GM19324 (cell line): Measurements from ENCODE around the gene SPAG17.

Experiments used
- ATAC-seq: cut with Tn5 transposase; IDR thresholded peaks from one replicate; pipeline ENCODE4 v1.9.1; 2021; ENCODE audit warnings: mild to moderate bottlenecking, moderate library complexity; ENCODE audit not compliant: unreplicated experiment, low FRiP score

The SPAG17 gene

DNA sequence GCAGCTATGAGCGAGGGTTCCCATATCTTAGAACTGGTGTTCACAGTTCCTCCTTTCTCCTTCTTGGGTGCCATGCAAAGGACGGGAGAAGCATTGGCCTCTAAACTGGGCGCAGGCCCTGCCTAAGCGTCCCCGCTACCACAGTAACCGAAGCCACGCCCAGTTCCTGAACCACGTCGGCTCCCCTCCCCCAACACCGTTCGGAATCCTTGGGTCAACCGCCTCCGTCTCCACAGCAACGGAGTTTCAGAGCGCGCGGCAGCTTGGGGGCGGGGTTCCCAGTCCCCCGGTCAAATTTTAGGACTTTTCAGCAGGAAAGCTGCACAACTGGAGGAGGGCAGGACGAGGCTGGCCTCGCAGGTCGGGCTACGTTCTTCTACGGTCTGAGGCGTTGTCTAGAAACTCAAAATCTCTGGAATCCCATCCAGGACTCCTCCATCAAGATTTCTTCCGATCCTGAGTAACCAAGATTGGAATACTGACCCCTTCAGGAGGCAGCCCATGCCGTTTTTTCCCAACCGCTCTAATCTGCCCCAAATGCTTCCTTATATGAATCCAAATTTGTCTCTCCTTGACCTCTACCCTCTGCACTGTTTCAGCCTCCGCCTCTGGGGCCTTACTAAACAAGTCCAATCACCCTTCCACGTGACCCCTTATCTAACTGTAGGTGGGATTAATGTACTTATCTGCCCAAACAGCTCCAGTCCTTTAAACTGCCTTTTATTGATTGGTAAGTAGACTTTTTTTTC lies at the start of gene SPAG17:
Gene SPAG17, minus strand, starts transcription at position 145 of the 749 bp plus-strand sequence. Its CDS starts 71 bp downstream, at position 74.
- ATAC-seq: no peak

DNA sequence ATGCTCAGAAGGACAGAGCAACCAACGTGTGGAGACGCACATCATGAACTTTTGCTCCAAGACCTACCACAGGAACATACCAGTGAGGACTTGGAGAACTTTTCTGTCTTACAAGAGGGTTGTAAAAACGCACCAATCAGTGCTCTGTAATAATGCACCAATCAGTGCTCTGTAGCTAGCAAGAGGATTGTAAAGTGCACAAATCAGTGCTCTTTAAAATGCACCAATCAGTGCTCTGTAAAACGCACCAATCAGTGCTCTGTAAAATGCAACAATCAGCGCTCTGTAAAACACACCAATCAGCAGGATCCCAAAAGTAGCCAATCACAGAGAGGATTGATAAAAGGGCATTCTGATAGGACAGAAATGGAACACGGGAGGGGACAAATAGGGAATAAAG lies 40.4 kb upstream of the SPAG17 start:
- ATAC-seq: no peak

GRCh38 chr1:118223426-118223825 lies 38.4 kb upstream of the SPAG17 start:
- no peak for ATAC-seq

- ATAC-seq: no peak
Observed at GRCh38 chr1:118219438-118219837, 34.4 kb upstream of the SPAG17 start.

- ATAC-seq: no peak
Observed at GRCh38 chr1:118217141-118217838, 32.3 kb upstream of the SPAG17 start.

DNA sequence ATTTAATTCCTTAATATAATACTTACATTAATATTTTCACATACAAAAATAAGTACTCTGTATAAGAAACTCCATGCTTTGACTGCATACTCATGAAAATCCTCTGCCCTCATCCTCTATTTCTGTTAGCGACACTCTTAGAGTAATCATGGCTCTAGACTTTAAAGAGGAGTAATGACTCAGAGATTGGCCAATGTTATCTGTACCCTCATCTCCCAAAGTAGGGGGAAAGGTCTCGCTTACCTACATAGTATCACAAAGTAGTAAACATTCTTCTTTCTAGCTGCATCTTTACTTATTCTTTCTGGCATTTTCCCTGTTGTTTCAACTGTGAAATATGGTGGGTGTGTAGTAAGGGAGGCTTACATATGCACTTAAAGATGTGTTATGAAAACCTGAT lies 29.8 kb upstream of the SPAG17 start:
- ATAC-seq: no peak

GRCh38 chr1:118210723-118211110 lies 25.7 kb upstream of the SPAG17 start:
- ATAC-seq: no peak

DNA sequence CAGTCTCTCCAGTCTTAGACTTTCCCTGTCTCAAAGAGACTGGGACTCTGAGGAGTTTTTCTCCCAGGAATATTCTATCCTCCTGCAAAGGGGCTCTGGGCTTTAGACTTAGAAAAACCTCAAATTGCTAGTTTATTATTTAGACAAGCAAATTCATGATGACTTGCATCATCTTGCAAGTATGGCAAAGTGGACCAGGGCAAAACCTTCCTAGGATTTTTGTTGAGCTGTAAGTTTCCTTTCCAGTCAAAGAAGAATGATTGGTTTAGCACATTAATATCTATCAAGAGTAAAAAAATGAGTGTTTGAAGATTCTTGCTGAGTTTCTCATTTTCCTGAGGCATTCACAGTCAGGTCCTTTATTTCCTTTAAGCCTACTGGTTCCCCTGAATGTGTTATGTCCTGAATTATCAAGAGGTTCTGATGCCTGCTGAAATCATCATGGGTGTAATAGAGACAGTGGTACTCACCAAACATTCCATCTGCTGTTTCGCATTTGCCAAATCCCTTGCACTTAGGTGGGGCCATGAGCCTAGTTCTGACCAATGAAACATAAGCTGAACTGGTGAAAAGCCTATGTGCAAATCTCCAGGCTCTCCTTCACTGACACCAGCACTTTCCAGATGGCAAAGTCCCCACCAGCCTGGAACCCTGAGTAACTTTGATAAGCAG lies 25.2 kb upstream of the SPAG17 start:
- ATAC-seq: no peak

DNA sequence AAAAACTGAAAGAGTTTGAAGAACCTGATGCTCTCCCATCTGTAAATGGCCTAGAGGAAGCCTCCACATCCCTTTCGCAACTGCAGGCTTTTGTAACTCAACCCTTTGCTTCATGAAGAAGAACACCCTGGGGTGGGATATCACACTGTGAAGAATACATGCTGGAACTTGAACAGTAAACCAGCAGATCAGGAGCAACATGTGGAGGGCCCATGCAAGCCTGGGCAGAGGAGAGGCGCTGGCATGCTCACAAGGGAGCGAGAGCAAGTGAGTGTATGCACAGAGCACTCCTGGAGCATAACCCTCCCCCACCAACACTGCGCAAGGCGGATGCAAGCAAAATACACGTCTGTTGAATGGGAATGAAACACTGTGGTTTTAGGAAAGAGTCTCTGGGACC lies 24.6 kb upstream of the SPAG17 start:
- ATAC-seq: no peak

DNA sequence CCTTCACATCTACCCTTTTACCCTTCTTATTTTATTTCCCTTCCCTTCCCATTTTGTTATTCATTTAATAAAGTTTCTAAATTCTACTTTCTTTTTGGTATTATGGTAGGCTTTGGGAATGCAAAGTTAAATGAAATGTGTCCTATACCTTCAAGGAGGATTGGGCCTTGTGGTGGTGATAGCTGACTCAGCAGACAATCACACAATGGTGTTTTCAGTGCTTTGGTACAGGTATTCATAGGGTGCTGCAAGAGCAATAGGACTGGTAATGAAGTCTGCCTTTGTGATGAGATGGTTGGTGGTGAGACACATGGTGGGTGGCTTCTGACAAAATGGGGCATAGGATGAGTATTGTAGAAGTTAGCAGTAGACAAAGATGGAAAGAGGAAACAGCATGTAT lies 21.9 kb upstream of the SPAG17 start:
- no peak for ATAC-seq

DNA sequence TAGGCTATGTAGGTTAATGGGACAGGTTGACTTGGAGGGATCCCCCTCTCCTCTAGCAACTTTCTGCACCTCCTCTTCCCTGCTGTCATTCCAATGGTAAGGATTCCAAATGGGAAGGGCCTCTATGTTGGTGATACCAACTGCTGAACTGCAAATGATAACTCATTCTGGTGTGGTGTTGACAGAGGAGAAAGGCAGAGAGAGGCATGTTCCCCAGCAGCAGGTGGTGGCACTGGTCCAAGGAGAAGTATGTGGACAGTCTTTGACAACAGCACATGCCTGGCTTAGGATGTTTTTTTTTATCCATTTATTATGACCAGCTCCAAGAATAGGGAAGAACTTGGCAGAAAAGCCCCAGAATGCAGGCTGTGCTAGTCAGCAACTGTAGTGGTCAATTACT lies 19.6 kb upstream of the SPAG17 start:
- ATAC-seq: no peak

DNA sequence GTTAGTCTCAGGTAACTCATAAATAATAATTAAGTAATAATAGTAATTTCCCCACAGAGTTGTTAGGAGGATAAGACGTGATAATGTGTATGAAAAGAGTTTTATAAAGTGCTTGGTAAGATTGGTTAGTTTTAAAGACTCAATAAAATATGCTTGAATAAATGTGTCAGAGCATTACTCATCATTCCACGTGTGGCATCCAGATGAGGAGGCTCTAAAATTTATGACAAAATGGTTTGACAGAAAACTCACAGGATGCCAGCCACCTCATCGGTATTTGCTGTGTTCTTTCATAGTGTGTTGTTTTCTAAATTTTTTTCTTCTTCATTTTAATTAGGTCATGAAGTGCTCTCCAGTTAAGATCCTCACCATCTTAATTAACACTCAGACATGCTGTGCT lies 19.1 kb upstream of the SPAG17 start:
- no peak for ATAC-seq

DNA sequence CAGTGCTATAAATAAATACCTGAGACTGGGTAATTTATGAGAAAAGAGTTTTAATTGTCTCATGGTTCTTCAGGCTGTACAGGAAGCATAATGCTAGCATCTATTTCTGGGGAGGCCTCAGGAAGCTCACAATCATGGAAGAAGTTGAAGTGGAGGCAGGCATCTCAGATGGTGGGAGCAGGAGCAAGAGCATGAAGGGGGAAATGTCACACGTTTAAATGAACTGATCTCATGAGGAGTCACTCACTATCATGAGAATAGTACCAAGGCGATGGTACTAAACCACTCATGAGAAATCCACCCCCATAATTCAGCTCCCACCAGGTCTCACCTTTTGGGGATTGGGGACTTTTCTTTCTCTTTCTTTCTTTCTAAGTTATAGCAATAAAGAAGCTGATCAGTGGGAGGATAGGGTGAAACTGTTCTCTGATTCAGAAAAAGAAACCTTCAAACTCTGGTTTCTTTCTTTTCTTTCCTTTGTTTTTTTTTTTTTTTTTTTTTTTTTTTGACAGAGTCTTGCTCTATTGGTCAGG lies 17.1 kb upstream of the SPAG17 start:
- ATAC-seq: no peak

DNA sequence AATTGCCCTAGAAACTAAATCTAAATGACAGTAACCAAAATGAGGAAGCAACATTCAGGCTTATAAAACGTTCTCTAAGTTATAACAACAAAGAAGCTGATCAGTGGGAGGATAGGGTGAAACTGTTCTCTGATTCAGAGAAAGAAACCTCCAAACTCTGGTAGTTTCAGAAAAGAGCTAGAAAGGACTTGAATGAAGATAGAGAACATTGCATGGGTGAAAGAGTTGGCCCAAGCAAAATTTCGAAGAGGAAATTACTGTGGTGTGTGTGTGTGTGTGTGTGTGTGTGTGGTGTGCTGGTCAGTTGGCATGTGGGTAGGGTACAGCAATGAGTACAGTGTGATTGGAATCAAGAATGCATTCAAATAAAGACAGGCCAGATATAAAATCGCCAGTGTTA lies 16.5 kb upstream of the SPAG17 start:
- no peak for ATAC-seq

GRCh38 chr1:118200836-118201235 lies 15.8 kb upstream of the SPAG17 start:
- ATAC-seq: no peak

- ATAC-seq: no peak
Observed at GRCh38 chr1:118190561-118190960, 5.5 kb upstream of the SPAG17 start.

DNA sequence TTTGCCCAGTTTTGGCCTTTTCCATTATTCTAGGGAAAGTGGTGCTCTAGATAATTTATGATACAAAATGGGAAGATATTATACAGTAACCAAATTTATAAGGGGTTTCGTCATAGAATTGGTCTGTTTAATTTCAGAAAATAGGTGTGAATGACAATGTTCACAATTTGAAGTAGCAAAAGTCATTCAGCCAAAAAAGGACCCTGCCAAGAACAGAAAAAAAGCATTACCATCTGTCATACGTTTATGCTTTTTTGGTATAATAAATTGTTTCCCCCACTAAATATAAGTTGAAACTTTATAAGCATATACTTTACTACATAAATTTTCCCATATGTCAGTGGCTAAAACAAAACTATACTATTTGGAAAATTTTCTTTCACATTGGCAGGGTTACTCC lies 4.5 kb upstream of the SPAG17 start:
- no peak for ATAC-seq

DNA sequence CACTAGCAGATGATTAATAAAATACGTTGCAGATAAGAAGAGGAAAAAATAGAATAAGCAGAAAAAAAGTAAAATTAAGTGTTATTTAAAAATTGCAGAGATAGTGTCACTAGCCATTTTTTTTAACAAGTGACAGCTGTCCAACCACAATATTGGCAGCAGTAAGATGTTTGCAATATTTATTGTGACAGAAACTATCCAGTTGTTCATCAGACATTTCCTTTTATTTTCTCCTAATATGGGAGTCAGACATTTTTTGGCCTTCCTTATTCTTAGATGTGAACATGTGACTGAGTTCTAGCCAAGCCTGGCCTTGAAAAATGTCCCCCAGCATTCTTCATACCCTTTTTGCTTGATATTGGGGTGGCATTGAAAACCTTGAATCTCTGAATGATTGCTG lies 3.4 kb upstream of the SPAG17 start:
- ATAC-seq: no peak

DNA sequence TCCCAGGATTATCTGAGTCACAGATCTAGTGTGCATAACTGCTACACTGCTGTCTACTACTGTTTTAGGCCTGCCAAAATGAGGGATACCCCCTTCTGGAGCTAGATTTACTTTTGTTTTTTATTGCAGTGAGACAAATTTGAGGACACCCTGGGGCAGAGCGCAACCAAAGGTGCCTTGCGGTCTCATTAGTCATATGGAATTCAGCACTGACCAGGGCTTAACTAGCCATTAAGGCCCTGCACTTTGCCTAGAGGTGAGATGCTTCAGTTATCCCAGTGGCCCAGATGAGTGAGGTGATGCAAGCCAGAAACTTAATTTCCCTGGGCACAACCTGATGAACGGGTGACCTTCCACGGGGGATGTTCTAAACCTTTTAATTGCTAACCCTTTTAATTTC lies 998 bp upstream of the SPAG17 start:
- no peak for ATAC-seq

- no peak for ATAC-seq
Observed at GRCh38 chr1:118184739-118185083, 317 bp downstream of the SPAG17 start.

GRCh38 chr1:118183586-118183985 lies 1.4 kb downstream of the SPAG17 start:
- no peak for ATAC-seq

- no peak for ATAC-seq
Observed at GRCh38 chr1:118177998-118178397, 7.0 kb downstream of the SPAG17 start.
